SU-DHL-6 (cell line): ENCODE measurements around the gene IL12RB2.

Experiments used
- H2AFZ ChIP-seq: fragments of 200-600 bp; sonication (generic); 2 replicates; pipeline ENCODE4 v1.6.1; 2014; ENCODE audit warnings: low read depth, mild to moderate bottlenecking, moderate library complexity, mixed read lengths, antibody characterized with exemption, low read length; ENCODE audit not compliant: severe bottlenecking
- H3F3A ChIP-seq: fragments of 200-600 bp; shearing (Covaris generic); 2 replicates; pipeline ENCODE4 v1.6.0; 2016; ENCODE audit warnings: antibody characterized with exemption, mild to moderate bottlenecking; ENCODE audit not compliant: insufficient read depth
- H3K27ac ChIP-seq: fragments of 200-600 bp; sonication (generic); 2 replicates; pipeline ENCODE4 v1.5.1; 2016; ENCODE audit warnings: low read depth, mild to moderate bottlenecking, low read length, moderate library complexity, mixed read lengths
- H3K27me3 ChIP-seq: fragments of 200-600 bp; sonication (generic), shearing (Covaris generic); 2 replicates; pipeline ENCODE4 v1.6.0; 2014; ENCODE audit warnings: mild to moderate bottlenecking, low read length
- H3K36me3 ChIP-seq: fragments of 200-600 bp; sonication (generic); 2 replicates; pipeline ENCODE4 v1.6.1; 2014; ENCODE audit warnings: mild to moderate bottlenecking, low read length, mixed read lengths
- H3K4me2 ChIP-seq: fragments of 300-600, 200-600 bp; shearing (Covaris generic), sonication (generic); 2 replicates; pipeline ENCODE4 v1.6.0; 2014; ENCODE audit warnings: low read length, low read depth, mild to moderate bottlenecking; ENCODE audit not compliant: poor library complexity, severe bottlenecking
- H3K4me3 ChIP-seq: fragments of 200-600 bp; sonication (generic); 2 replicates; pipeline ENCODE4 v1.5.1; 2014; ENCODE audit warnings: antibody characterized with exemption, low read length, mild to moderate bottlenecking, mixed read lengths; ENCODE audit not compliant: insufficient read depth, poor library complexity, severe bottlenecking
- H3K79me2 ChIP-seq: fragments of 200-600 bp; sonication (generic); 2 replicates; pipeline ENCODE4 v1.6.1; 2014; ENCODE audit warnings: mild to moderate bottlenecking, low read length, moderate library complexity; ENCODE audit not compliant: insufficient read depth
- H3K9ac ChIP-seq: fragments of 200-600 bp; sonication (generic); 2 replicates; pipeline ENCODE4 v1.7.0; 2014; ENCODE audit warnings: mild to moderate bottlenecking, low read length
- H3K9me2 ChIP-seq: fragments of 200-600 bp; sonication (generic); replicated peaks from 2 replicates; pipeline ENCODE4 v1.6.1; 2014; ENCODE audit warnings: low read length; ENCODE audit not compliant: insufficient read depth
- H3K9me3 ChIP-seq: fragments of 200-600 bp; sonication (generic); 2 replicates; pipeline ENCODE4 v1.6.1; 2014; ENCODE audit warnings: low read length, mixed read lengths; ENCODE audit not compliant: insufficient read depth
- H4K20me1 ChIP-seq: fragments of 200-600 bp; sonication (generic); 2 replicates; pipeline ENCODE4 v1.6.1; 2014; ENCODE audit warnings: low read depth, mild to moderate bottlenecking, antibody characterized with exemption, low read length, moderate library complexity, mixed read lengths
- CTCF ChIP-seq: fragments of 200-600 bp; sonication (generic); IDR thresholded peaks from one replicate; pipeline ENCODE4 v1.5.1; 2017; ENCODE audit warnings: antibody characterized with exemption, mild to moderate bottlenecking, low read length, moderate library complexity; ENCODE audit not compliant: insufficient read depth, poor library complexity, severe bottlenecking
- EZH2phosphoT487 ChIP-seq: fragments of 200-600 bp; sonication (generic), shearing (Covaris generic); conservative IDR thresholded peaks from 2 replicates; pipeline ENCODE4 v1.6.1; 2018; ENCODE audit warnings: mild to moderate bottlenecking, antibody characterized with exemption, low read length, moderate library complexity, mixed read lengths

Gene IL12RB2

GRCh38 chr1:67324068-67324467 lies 16.4 kb downstream of the IL12RB2 start:
- H2AFZ ChIP-seq = no peak overlapping the region
- no peak overlapping the region for H3K9ac ChIP-seq
- H3K9me3 ChIP-seq = no peaks in the 10 kb centered on the region
- no peaks in the 10 kb centered on the region for H3K36me3 ChIP-seq
- no peak for TF ChIP-seq CTCF
- no peak for TF ChIP-seq EZH2phosphoT487
- H3K9me2 ChIP-seq = no peaks in the 10 kb centered on the region
- H3K4me3 ChIP-seq = no peak overlapping the region
- H3K4me2 ChIP-seq = no peak overlapping the region
- H3F3A ChIP-seq = no peaks in the 10 kb centered on the region
- H3K27ac ChIP-seq = no peak overlapping the region
- H3K79me2 ChIP-seq = no peaks in the 10 kb centered on the region
- H3K27me3 ChIP-seq = no peaks in the 10 kb centered on the region
- no peaks in the 10 kb centered on the region for H4K20me1 ChIP-seq

GRCh38 chr1:67327864-67328466 lies 20.3 kb downstream of the IL12RB2 start:
- Histone ChIP-seq H3K4me2 (no peak overlapping the region), H3K36me3 (no peaks in the 10 kb centered on the region), H3K9me2 (no peaks in the 10 kb centered on the region), H3K9me3 (no peaks in the 10 kb centered on the region), H3K27me3 (no peaks in the 10 kb centered on the region), H3F3A (no peaks in the 10 kb centered on the region), H3K79me2 (no peaks in the 10 kb centered on the region), H3K4me3 (no peak overlapping the region), H4K20me1 (no peaks in the 10 kb centered on the region), H3K9ac (no peak overlapping the region), H2AFZ (no peak overlapping the region), H3K27ac (no peak overlapping the region)
- TF ChIP-seq EZH2phosphoT487 = no peak
- no peak for TF ChIP-seq CTCF

GRCh38 chr1:67332653-67333529 lies 25.2 kb downstream of the IL12RB2 start:
- no peaks in the 10 kb centered on the region for H3K9me3 ChIP-seq
- no peaks in the 10 kb centered on the region for H3F3A ChIP-seq
- H3K36me3 ChIP-seq = no peaks in the 10 kb centered on the region
- H4K20me1 ChIP-seq = no peaks in the 10 kb centered on the region
- no peak overlapping the region for H3K27ac ChIP-seq
- H3K4me3 ChIP-seq = no peak overlapping the region
- no peak overlapping the region for H3K9ac ChIP-seq
- no peak overlapping the region for H3K4me2 ChIP-seq
- no peaks in the 10 kb centered on the region for H3K9me2 ChIP-seq
- H3K27me3 ChIP-seq = no peaks in the 10 kb centered on the region
- TF ChIP-seq CTCF (no peak), EZH2phosphoT487 (no peak)
- H3K79me2 ChIP-seq = no peaks in the 10 kb centered on the region
- no peak overlapping the region for H2AFZ ChIP-seq
